ENCODE measurements around the gene SPTLC3. TPM values are rescaled to one million over a fixed set of nuclear protein-coding genes. Genes with fewer than 3 reads are reported as not detected.

SPTLC3 gene
- polyA plus RNA-seq, 1 of the 3 experiments (the other 2 are of a cell fraction), result 0.02 TPM

GRCh38 chr20:12961725-12962124 lies 47.0 kb upstream of the SPTLC3 start:
- no peak overlapping the region for H3K27ac ChIP-seq (ENCODE audit: low read depth in 2 of 2, low read length in 1 of 2)

GRCh38 chr20:12962895-12963294 lies 45.9 kb upstream of the SPTLC3 start:
- Histone ChIP-seq H3F3A (replicated peaks; ENCODE audit: insufficient read depth) (no peaks in the 10 kb centered on the region), H2AFZ (ENCODE audit: low read depth) (no peak overlapping the region), H3K9ac (no peak overlapping the region), H4K20me1 (ENCODE audit: insufficient read depth) (no peaks in the 10 kb centered on the region), H3K27me3 (ENCODE audit: insufficient read depth) (no peaks in the 10 kb centered on the region), H3K9me3 (peaks cover 5% of the 10 kb centered on the region; the same call in 1 of the 2 replicates), H3K79me2 (ENCODE audit: insufficient read depth) (no peaks in the 10 kb centered on the region), H3K9me2 (no peaks in the 10 kb centered on the region), H3K4me3 (ENCODE audit: low read depth in 2 of 2, low read length in 1 of 2) (no peak overlapping the region), H3K36me3 (replicated peaks in 1 of 2; ENCODE audit: control insufficient read depth in 1 of 2, insufficient read depth in 2 of 2, low read length in 1 of 2) (no peaks in the 10 kb centered on the region), H3K4me1 (ENCODE audit: control insufficient read depth in 1 of 2, insufficient read depth in 2 of 2, low read depth in 1 of 2, low read length in 1 of 2) (no peaks in the 10 kb centered on the region), H3K27ac (ENCODE audit: low read depth in 2 of 2, low read length in 1 of 2) (no peak overlapping the region), H3K4me2 (no peak overlapping the region)
- WGBS (ENCODE audit: low lambda C conversion rate), result 7% methylated on average over 2 of the region's 2 CpGs
- CTCF ChIA-PET, result interaction anchor here (0.7 to 5.7 kb wide), 3 partner anchors 22 to 327 kb away, joined by 3 to 47 read pairs (median 3); no protein-coding TSS in a partner anchor
- no peak for TF ChIP-seq YY1 (IDR thresholded peaks at IDR 0.05; ENCODE audit: low read depth)
- TF ChIP-seq EZH2phosphoT487 (IDR thresholded peaks at IDR 0.05; ENCODE audit: borderline replicate concordance, low read depth), result no peak
- no peak for TF ChIP-seq FOXM1 (IDR thresholded peaks at IDR 0.05; ENCODE audit: low read depth)
- TF ChIP-seq NFIC (IDR thresholded peaks at IDR 0.05; ENCODE audit: borderline replicate concordance), result no peak
- no peak for TF ChIP-seq TAF1 (IDR thresholded peaks at IDR 0.05; ENCODE audit: borderline replicate concordance, low read depth, low read length)
- no peak for TF ChIP-seq SIN3A (IDR thresholded peaks at IDR 0.05; ENCODE audit: borderline replicate concordance, low read depth, low read length)
- no peak for DNase-seq
- POLR2A ChIA-PET, result no interaction called here

More at GRCh38 chr20:12961725-12962124, 47.0 kb upstream of the SPTLC3 start:
- H3K9ac ChIP-seq, result no peak overlapping the region
- H2AFZ ChIP-seq (ENCODE audit: low read depth), result no peak overlapping the region
- TF ChIP-seq POLR2AphosphoS5 (IDR thresholded peaks at IDR 0.05; ENCODE audit: low read depth, low read length), result no peak
- TF ChIP-seq YY1 (IDR thresholded peaks at IDR 0.05; ENCODE audit: low read depth), result no peak
- no peak for TF ChIP-seq TAF1 (IDR thresholded peaks at IDR 0.05; ENCODE audit: borderline replicate concordance, low read depth, low read length)
- TF ChIP-seq JUND (IDR thresholded peaks at IDR 0.05), result no peak
- no peak for TF ChIP-seq EZH2phosphoT487 (IDR thresholded peaks at IDR 0.05; ENCODE audit: borderline replicate concordance, low read depth)
- no peak for TF ChIP-seq EP300 (IDR thresholded peaks at IDR 0.05; ENCODE audit: borderline replicate concordance in 1 of 2, low read depth in 1 of 2, low read length in 1 of 2)
- TF ChIP-seq, protein P1, sequence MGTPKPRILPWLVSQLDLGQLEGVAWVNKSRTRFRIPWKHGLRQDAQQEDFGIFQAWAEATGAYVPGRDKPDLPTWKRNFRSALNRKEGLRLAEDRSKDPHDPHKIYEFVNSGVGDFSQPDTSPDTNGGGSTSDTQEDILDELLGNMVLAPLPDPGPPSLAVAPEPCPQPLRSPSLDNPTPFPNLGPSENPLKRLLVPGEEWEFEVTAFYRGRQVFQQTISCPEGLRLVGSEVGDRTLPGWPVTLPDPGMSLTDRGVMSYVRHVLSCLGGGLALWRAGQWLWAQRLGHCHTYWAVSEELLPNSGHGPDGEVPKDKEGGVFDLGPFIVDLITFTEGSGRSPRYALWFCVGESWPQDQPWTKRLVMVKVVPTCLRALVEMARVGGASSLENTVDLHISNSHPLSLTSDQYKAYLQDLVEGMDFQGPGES (IDR thresholded peaks at IDR 0.05; ENCODE audit: low read depth, low read length), result no peak
- TF ChIP-seq RFX5 (IDR thresholded peaks at IDR 0.05; ENCODE audit: low read length), result no peak
- TF ChIP-seq, protein P2, sequence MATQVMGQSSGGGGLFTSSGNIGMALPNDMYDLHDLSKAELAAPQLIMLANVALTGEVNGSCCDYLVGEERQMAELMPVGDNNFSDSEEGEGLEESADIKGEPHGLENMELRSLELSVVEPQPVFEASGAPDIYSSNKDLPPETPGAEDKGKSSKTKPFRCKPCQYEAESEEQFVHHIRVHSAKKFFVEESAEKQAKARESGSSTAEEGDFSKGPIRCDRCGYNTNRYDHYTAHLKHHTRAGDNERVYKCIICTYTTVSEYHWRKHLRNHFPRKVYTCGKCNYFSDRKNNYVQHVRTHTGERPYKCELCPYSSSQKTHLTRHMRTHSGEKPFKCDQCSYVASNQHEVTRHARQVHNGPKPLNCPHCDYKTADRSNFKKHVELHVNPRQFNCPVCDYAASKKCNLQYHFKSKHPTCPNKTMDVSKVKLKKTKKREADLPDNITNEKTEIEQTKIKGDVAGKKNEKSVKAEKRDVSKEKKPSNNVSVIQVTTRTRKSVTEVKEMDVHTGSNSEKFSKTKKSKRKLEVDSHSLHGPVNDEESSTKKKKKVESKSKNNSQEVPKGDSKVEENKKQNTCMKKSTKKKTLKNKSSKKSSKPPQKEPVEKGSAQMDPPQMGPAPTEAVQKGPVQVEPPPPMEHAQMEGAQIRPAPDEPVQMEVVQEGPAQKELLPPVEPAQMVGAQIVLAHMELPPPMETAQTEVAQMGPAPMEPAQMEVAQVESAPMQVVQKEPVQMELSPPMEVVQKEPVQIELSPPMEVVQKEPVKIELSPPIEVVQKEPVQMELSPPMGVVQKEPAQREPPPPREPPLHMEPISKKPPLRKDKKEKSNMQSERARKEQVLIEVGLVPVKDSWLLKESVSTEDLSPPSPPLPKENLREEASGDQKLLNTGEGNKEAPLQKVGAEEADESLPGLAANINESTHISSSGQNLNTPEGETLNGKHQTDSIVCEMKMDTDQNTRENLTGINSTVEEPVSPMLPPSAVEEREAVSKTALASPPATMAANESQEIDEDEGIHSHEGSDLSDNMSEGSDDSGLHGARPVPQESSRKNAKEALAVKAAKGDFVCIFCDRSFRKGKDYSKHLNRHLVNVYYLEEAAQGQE (IDR thresholded peaks at IDR 0.05; ENCODE audit: low read depth, low read length), result no peak
- TF ChIP-seq FOXM1 (IDR thresholded peaks at IDR 0.05; ENCODE audit: low read depth), result no peak
- no peak for TF ChIP-seq RXRA (IDR thresholded peaks at IDR 0.05; ENCODE audit: borderline replicate concordance, low read depth)
- no peak for TF ChIP-seq TCF12 (IDR thresholded peaks at IDR 0.05)
- no peak for TF ChIP-seq SMC3 (IDR thresholded peaks at IDR 0.05; ENCODE audit: low read depth, low read length)
- TF ChIP-seq MAX (IDR thresholded peaks at IDR 0.05; ENCODE audit: low read depth), result no peak
- TF ChIP-seq GATA2 (CRISPR knock-in tag; IDR thresholded peaks at IDR 0.05), result no peak
- no peak overlapping the region for H3K4me3 ChIP-seq (ENCODE audit: low read depth in 2 of 2, low read length in 1 of 2)
- H3K36me3 ChIP-seq (replicated peaks in 1 of 2; ENCODE audit: control insufficient read depth in 1 of 2, insufficient read depth in 2 of 2, low read length in 1 of 2), result no peaks in the 10 kb centered on the region
- ChIA-PET CTCF (interaction anchor here (0.6 kb wide), 1 partner anchor 894 kb away, joined by 3 read pairs; no protein-coding TSS in a partner anchor), POLR2A (no interaction called here)
- no peaks in the 10 kb centered on the region for H3K79me2 ChIP-seq (ENCODE audit: insufficient read depth)
- no peaks in the 10 kb centered on the region for H3F3A ChIP-seq (replicated peaks; ENCODE audit: insufficient read depth)
- 57% methylated on average over 4 of the region's 4 CpGs for WGBS (ENCODE audit: low lambda C conversion rate)
- no peaks in the 10 kb centered on the region for H3K27me3 ChIP-seq (ENCODE audit: insufficient read depth)
- no peaks in the 10 kb centered on the region for H3K9me2 ChIP-seq
- no peak overlapping the region for H3K4me2 ChIP-seq
- peaks cover 5% of the 10 kb centered on the region; the same call in 1 of the 2 replicates for H3K9me3 ChIP-seq
- H3K4me1 ChIP-seq (ENCODE audit: control insufficient read depth in 1 of 2, insufficient read depth in 2 of 2, low read depth in 1 of 2, low read length in 1 of 2), result no peaks in the 10 kb centered on the region
- DNase-seq, result no peak
- no peaks in the 10 kb centered on the region for H4K20me1 ChIP-seq (ENCODE audit: insufficient read depth)

Data from SK-N-SH (cell line).